H1 (cell line): ENCODE data around the gene COL4A1. TPM values are rescaled to one million over a fixed set of nuclear protein-coding genes. Genes with fewer than 3 reads are reported as not detected.

Experiments
- CTCF ChIA-PET: fragments of 300-600 bp; sonication (Branson Sonifier 250); formaldehyde crosslinking; loops from one replicate; lab custom pipeline; 2021; ENCODE audit not compliant: partially characterized antibody; lab: Charles Lee
- POLR2A ChIA-PET: fragments of 300-600 bp; sonication (Branson Sonifier 250); formaldehyde crosslinking; loops from one replicate; lab custom pipeline; 2021; ENCODE audit warnings: inconsistent platforms; ENCODE audit not compliant: partially characterized antibody; lab: Charles Lee
- DNase-seq, 2 experiments: peaks; one replicate each; pipeline versions ENCODE4 v3.0.0 to v3.0.0-alpha.2; 2010 to 2022; ENCODE audit warnings: low spot score in 2 of 2, low read depth in 1 of 2, mixed read lengths in 1 of 2
- FAIRE-seq: peaks from 2 replicates; lab custom pipeline; 2011; peaks lifted over from hg19 to GRCh38; lab: Jason Lieb, UNC
- H2AFZ ChIP-seq: 2 replicates; pipeline ENCODE4 v1.8.1; 2012; ENCODE audit warnings: low read length, inconsistent platforms
- H2AK5ac ChIP-seq: 2 replicates; pipeline ENCODE4 v1.6.1; 2013; ENCODE audit warnings: low read depth, low read length
- H2BK120ac ChIP-seq: replicated peaks from 2 replicates; pipeline ENCODE3; 2013; ENCODE audit warnings: low read depth, low read length, inconsistent platforms
- H2BK12ac ChIP-seq: 2 replicates; pipeline ENCODE4 v1.6.1; 2013; ENCODE audit warnings: low read depth, low read length
- H2BK15ac ChIP-seq: 2 replicates; pipeline ENCODE4 v1.6.1; 2013; ENCODE audit warnings: low read length
- H2BK20ac ChIP-seq: 2 replicates; pipeline ENCODE4 v1.6.1; 2013; ENCODE audit warnings: low read length
- H2BK5ac ChIP-seq: 2 replicates; pipeline ENCODE4 v1.6.1; 2013; ENCODE audit warnings: low read depth, low read length
- H3K14ac ChIP-seq: 2 replicates; pipeline ENCODE4 v1.6.1; 2013; ENCODE audit warnings: inconsistent platforms; ENCODE audit not compliant: insufficient read length
- H3K18ac ChIP-seq: 2 replicates; pipeline ENCODE4 v1.6.1; 2013; ENCODE audit warnings: low read length; ENCODE audit errors: extremely low read depth
- H3K23ac ChIP-seq: 2 replicates; pipeline ENCODE4 v1.6.1; 2013; ENCODE audit warnings: inconsistent platforms; ENCODE audit not compliant: insufficient read length
- H3K23me2 ChIP-seq: 2 replicates; pipeline ENCODE4 v1.6.1; 2013; ENCODE audit warnings: low read depth, low read length
- H3K27ac ChIP-seq: 2 replicates; pipeline ENCODE4 v1.6.1; 2011; ENCODE audit warnings: low read depth, low read length, inconsistent platforms
- H3K27me3 ChIP-seq, 4 experiments: replicated peaks in 1 of 4; 1 replicate in 1 of 4; 2 replicates in 3 of 4; pipeline versions ENCODE4 v1.6.1 to v1.8.1; 2011 to 2013; ENCODE audit warnings: low read length in 3 of 4, mild to moderate bottlenecking in 3 of 4, inconsistent platforms in 2 of 4, mixed read lengths in 2 of 4, moderate library complexity in 1 of 4; ENCODE audit not compliant: control insufficient read depth in 3 of 4, insufficient read depth in 3 of 4; ENCODE audit errors: extremely low read depth in 1 of 4
- H3K36me3 ChIP-seq, 4 experiments: 2 replicates each; pipeline versions ENCODE4 v1.6.1 to v1.8.1; 2011 to 2013; ENCODE audit warnings: mild to moderate bottlenecking in 4 of 4, low read length in 3 of 4, moderate library complexity in 2 of 4, control low read depth in 1 of 4, inconsistent platforms in 1 of 4; ENCODE audit not compliant: insufficient read depth in 4 of 4, control insufficient read depth in 2 of 4
- H3K4ac ChIP-seq: replicated peaks from 2 replicates; pipeline ENCODE3; 2013; ENCODE audit warnings: low read length, low read depth, mixed read lengths, inconsistent platforms; ENCODE audit not compliant: insufficient read length
- H3K4me1 ChIP-seq, 4 experiments: replicated peaks in 1 of 4; 1 replicate in 1 of 4; 2 replicates in 3 of 4; pipeline versions ENCODE4 v1.6.1 to v1.8.1; 2011 to 2013; ENCODE audit warnings: low read length in 3 of 4, inconsistent platforms in 2 of 4, mixed read lengths in 1 of 4; ENCODE audit not compliant: insufficient read depth in 4 of 4, control insufficient read depth in 3 of 4
- H3K4me2 ChIP-seq, 2 experiments: 2 replicates each; pipeline versions ENCODE4 v1.6.1 to v1.8.1; 2011 to 2013; ENCODE audit warnings: low read depth in 2 of 2, low read length in 2 of 2, control low read depth in 1 of 2, inconsistent platforms in 1 of 2, mild to moderate bottlenecking in 1 of 2; ENCODE audit not compliant: insufficient read depth in 1 of 2
- H3K4me3 ChIP-seq, 4 experiments: fragments of 200-600, 300-600 bp in 1 of 4; sonication (generic), shearing (Covaris generic), sonication (Bioruptor Twin) in 1 of 4; 2 replicates each; pipeline versions ENCODE4 v1.5.1 to v1.8.1; 2011 to 2016; ENCODE audit warnings: low read length in 4 of 4, low read depth in 3 of 4, control low read depth in 2 of 4, inconsistent platforms in 2 of 4, mild to moderate bottlenecking in 2 of 4, mixed read lengths in 1 of 4, moderate library complexity in 1 of 4; ENCODE audit not compliant: insufficient read depth in 2 of 4; ENCODE audit errors: extremely low read depth in 1 of 4
- H3K56ac ChIP-seq: replicated peaks from 2 replicates; pipeline ENCODE3; 2013; ENCODE audit warnings: low read depth, mild to moderate bottlenecking, mixed read lengths, low read length, inconsistent platforms; ENCODE audit not compliant: insufficient read length
- H3K79me1 ChIP-seq: 2 replicates; pipeline ENCODE4 v1.6.1; 2013; ENCODE audit warnings: low read depth, low read length, control low read depth
- H3K79me2 ChIP-seq, 2 experiments: 2 replicates each; pipeline versions ENCODE4 v1.6.1 to v1.8.1; 2012 to 2013; ENCODE audit warnings: low read length in 2 of 2, mild to moderate bottlenecking in 2 of 2, inconsistent platforms in 1 of 2; ENCODE audit not compliant: insufficient read depth in 2 of 2, control insufficient read depth in 1 of 2
- H3K9ac ChIP-seq, 4 experiments: replicated peaks in 1 of 4; 1 replicate in 1 of 4; 2 replicates in 3 of 4; pipeline versions ENCODE4 v1.6.1 to v1.8.1; 2011 to 2013; ENCODE audit warnings: low read depth in 3 of 4, low read length in 3 of 4, control low read depth in 2 of 4, mild to moderate bottlenecking in 2 of 4, moderate library complexity in 2 of 4, inconsistent platforms in 1 of 4; ENCODE audit errors: extremely low read depth in 1 of 4
- H3K9me3 ChIP-seq, 2 experiments: 2 replicates each; pipeline versions ENCODE4 v1.6.1 to v1.8.1; 2012 to 2013; ENCODE audit warnings: mild to moderate bottlenecking in 2 of 2, moderate library complexity in 2 of 2, control low read depth in 1 of 2, inconsistent platforms in 1 of 2, low read depth in 1 of 2, low read length in 1 of 2, mixed read lengths in 1 of 2; ENCODE audit not compliant: insufficient read depth in 2 of 2
- H4K20me1 ChIP-seq, 2 experiments: replicated peaks in 1 of 2; 2 replicates each; pipeline versions ENCODE3 to v1.8.1; 2011 to 2013; ENCODE audit warnings: inconsistent platforms in 2 of 2, low read length in 2 of 2, mild to moderate bottlenecking in 1 of 2; ENCODE audit not compliant: insufficient read depth in 2 of 2, control insufficient read depth in 1 of 2
- H4K5ac ChIP-seq: 2 replicates; pipeline ENCODE4 v1.6.1; 2013; ENCODE audit warnings: low read length, low read depth, mixed read lengths, inconsistent platforms; ENCODE audit not compliant: insufficient read length
- H4K8ac ChIP-seq: 2 replicates; pipeline ENCODE4 v1.8.0; 2013; ENCODE audit warnings: mild to moderate bottlenecking, moderate library complexity, low read length, inconsistent platforms; ENCODE audit not compliant: insufficient read depth; ENCODE audit errors: extremely low read depth
- H4K91ac ChIP-seq: replicated peaks from 2 replicates; pipeline ENCODE3; 2013; ENCODE audit warnings: low read length, mixed read lengths, inconsistent platforms; ENCODE audit not compliant: insufficient read length
- CBX5 ChIP-seq: fragments of 300-800, 300-1000 bp; sonication (generic); IDR thresholded peaks from 2 replicates; pipeline ENCODE4 v1.7.1; 2016; ENCODE audit warnings: antibody characterized with exemption, low read length, low read depth
- CREB1 ChIP-seq: IDR thresholded peaks from 2 replicates; pipeline ENCODE4 v1.6.1; 2012; ENCODE audit warnings: inconsistent platforms
- HDAC6 ChIP-seq: IDR thresholded peaks from one replicate; pipeline ENCODE4 v1.7.1; 2012; ENCODE audit warnings: low read depth, mild to moderate bottlenecking, inconsistent platforms, low read length, moderate library complexity
- KDM4A ChIP-seq: IDR thresholded peaks from one replicate; pipeline ENCODE4 v1.7.1; 2012; ENCODE audit warnings: low read depth, mild to moderate bottlenecking, moderate library complexity, low read length, inconsistent platforms; ENCODE audit not compliant: severe bottlenecking
- RXRA ChIP-seq: IDR thresholded peaks from 2 replicates; pipeline ENCODE4 v1.6.1; 2011; ENCODE audit warnings: low read depth, mild to moderate bottlenecking, low read length, moderate library complexity; ENCODE audit not compliant: insufficient read depth
- TAF7 ChIP-seq: optimal IDR thresholded peaks from 2 replicates; pipeline ENCODE3; 2011; ENCODE audit warnings: low read depth, mild to moderate bottlenecking, inconsistent platforms, low read length, moderate library complexity, borderline replicate concordance
- YY1 ChIP-seq: IDR thresholded peaks from 2 replicates; pipeline ENCODE4 v1.6.1; 2011; ENCODE audit warnings: low read depth, mild to moderate bottlenecking, low read length
- ZNF274 ChIP-seq: IDR thresholded peaks from 2 replicates; pipeline ENCODE4 v1.7.0; 2012; ENCODE audit warnings: low read length, borderline replicate concordance; ENCODE audit errors: extremely low read depth
- WGBS, 2 experiments: shearing (Covaris generic) in 1 of 2; methylation state at CpG; one replicate each; pipeline versions ENCODE4 v1.1.6 to v1.1.7; 2013 to 2015; ENCODE audit warnings: low lambda C conversion rate in 2 of 2, mixed read lengths in 2 of 2, inconsistent platforms in 1 of 2, low coverage in 1 of 2, missing lambda C conversion rate in 1 of 2; ENCODE audit not compliant: insufficient replicate concordance in 2 of 2, insufficient coverage in 1 of 2, insufficient read length in 1 of 2; ENCODE audit errors: extremely low coverage in 1 of 2, missing lambda C conversion rate in 1 of 2; 5-methylcytosine and 5-hydroxymethylcytosine counted together
- polyA plus RNA-seq, 7 experiments: library from polyadenylated mRNA; depleted of rRNA in 3 of 7; stranded (reverse) in 5 of 7; unstranded in 2 of 7; fragments of >200 nt in 5 of 7; fragments of 200-250 nt in 2 of 7; gene quantifications; 1 replicate in 5 of 7; 2 replicates in 1 of 7; 4 replicates in 1 of 7; pipeline versions ENCODE4 v1.2.1 to v1.2.3, GENCODE V29; 2011 to 2013; ENCODE audit warnings: missing spikeins in 2 of 7, mixed read lengths in 2 of 7
- total RNA-seq: library from RNA; stranded (reverse); fragmentation: NEBNext Ultra II Directional; extraction: Animal tissue kit (Norgen Biotek cat#: 25700); gene quantifications from 2 replicates; pipeline ENCODE4 v1.2.1, GENCODE V29; 2021

COL4A1 gene
- total and polyA plus RNA-seq, 2 of the 8 experiments (the other 6 are each of a cell fraction or from before 2014, with no cell fraction given): 30.7 to 82.0 TPM

- CTCF ChIA-PET: interaction anchor here (0.6 to 1.6 kb wide), 3 partner anchors 10 to 851 kb away, joined by 4 to 5 read pairs (median 5); no protein-coding TSS in a partner anchor
- Histone ChIP-seq H3K14ac (no peak overlapping the region), H3K4me3 (no peak overlapping the region), H2BK15ac (no peak overlapping the region), H3K4ac (no peak overlapping the region), H3K4me2 (no peak overlapping the region), H2BK20ac (no peak overlapping the region), H3K36me3 (peaks cover 0 to 20% (median 2%) of the 10 kb centered on the region in 4 experiments; a peak in 4 of 8 replicates), H3K79me1 (no peaks in the 10 kb centered on the region), H4K20me1 (no peaks in the 10 kb centered on the region), H2BK5ac (no peak overlapping the region), H2AK5ac (no peak overlapping the region), H4K8ac (no peak overlapping the region), H2BK12ac (no peak overlapping the region), H3K23me2 (no peaks in the 10 kb centered on the region), H3K23ac (no peak overlapping the region), H3K27me3 (no peaks in the 10 kb centered on the region), H3K56ac (no peak overlapping the region), H2AFZ (no peak overlapping the region), H3K27ac (no peak overlapping the region), H3K9me3 (no peaks in the 10 kb centered on the region; a peak in 1 of 4 replicates), H3K9ac (no peak overlapping the region), H3K18ac (no peak overlapping the region), H3K4me1 (peaks cover 0 to 2% (median 0%) of the 10 kb centered on the region in 4 experiments; a peak in 3 of 7 replicates), H4K91ac (no peak overlapping the region), H2BK120ac (no peak overlapping the region), H3K79me2 (no peaks in the 10 kb centered on the region), H4K5ac (no peak overlapping the region)
- DNase-seq (no peak), FAIRE-seq (no peak)
- WGBS, 2 experiments: 93% methylated on average over 5 of the region's 5 CpGs; no CpG with 5 or more reads in 1 of the 2 experiments
- POLR2A ChIA-PET: no interaction called here
- no peak for TF ChIP-seq TAF7
- TF ChIP-seq KDM4A: no peak
- TF ChIP-seq RXRA: no peak
- no peak for TF ChIP-seq CREB1
- no peak for TF ChIP-seq HDAC6
- TF ChIP-seq YY1: no peak
- no peak for TF ChIP-seq ZNF274
- no peak for TF ChIP-seq CBX5
These were observed 150.5 kb downstream of the COL4A1 start for GRCh38 chr13:110156301-110157049.
